Measurements from ENCODE around the gene SZT2. TPM values are rescaled to one million over a fixed set of nuclear protein-coding genes. Genes with fewer than 3 reads are reported as not detected.
"Not testable (repeated sequence)": the region's sequence is repeated elsewhere in the genome, so short reads cannot be mapped to it uniquely, and the experiment has no call there.

Gene SZT2
- total and polyA plus RNA-seq, 2 donors, result 8.8 to 19.9 TPM

DNA sequence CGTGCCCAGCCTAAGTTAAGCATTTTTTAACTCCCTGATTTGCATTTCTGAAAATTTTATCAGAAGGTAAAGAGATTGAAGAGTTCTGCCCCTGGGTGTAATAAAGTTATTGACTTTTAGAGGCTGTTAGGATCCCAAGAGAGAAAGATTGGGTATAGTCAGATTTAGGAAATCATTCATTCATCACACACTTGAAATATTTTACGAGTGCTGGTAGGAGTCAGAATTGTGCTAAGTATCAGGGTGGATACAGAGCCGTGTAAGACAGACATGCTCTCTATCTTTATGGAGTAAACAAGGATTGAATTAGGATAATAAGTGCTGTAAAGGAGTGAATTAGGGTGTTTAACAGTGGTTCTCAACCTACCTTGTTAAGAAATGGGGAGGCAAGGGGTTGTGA lies 3.0 kb downstream of the SZT2 start:
- Histone ChIP-seq H3K4me3 (ENCODE audit: low read length in 2 of 2) (no peak overlapping the region), H3K9me3 (ENCODE audit: control insufficient read depth in 2 of 2, insufficient read depth in 1 of 2, low read length in 1 of 2) (no peaks in the 10 kb centered on the region), H3K4me1 (ENCODE audit: control insufficient read depth in 2 of 2, insufficient read depth in 2 of 2, low read length in 2 of 2) (peaks cover 11 to 14% of the 10 kb centered on the region in 2 donors), H3K36me3 (ENCODE audit: control insufficient read depth in 2 of 2, insufficient read depth in 2 of 2, low read length in 1 of 2) (peaks cover 0 to 3% of the 10 kb centered on the region in 2 donors), H3K27me3 (ENCODE audit: control insufficient read depth in 2 of 2, insufficient read depth in 1 of 2, low read length in 1 of 2) (no peaks in the 10 kb centered on the region), H3K27ac (ENCODE audit: low read depth in 1 of 2, low read length in 1 of 2) (no peak overlapping the region)
- DNase-seq (ENCODE audit: low read depth in 6 of 9, low spot score in 9 of 9), result no peak
- 82% methylated on average over 3 of the region's 3 CpGs for WGBS

DNA sequence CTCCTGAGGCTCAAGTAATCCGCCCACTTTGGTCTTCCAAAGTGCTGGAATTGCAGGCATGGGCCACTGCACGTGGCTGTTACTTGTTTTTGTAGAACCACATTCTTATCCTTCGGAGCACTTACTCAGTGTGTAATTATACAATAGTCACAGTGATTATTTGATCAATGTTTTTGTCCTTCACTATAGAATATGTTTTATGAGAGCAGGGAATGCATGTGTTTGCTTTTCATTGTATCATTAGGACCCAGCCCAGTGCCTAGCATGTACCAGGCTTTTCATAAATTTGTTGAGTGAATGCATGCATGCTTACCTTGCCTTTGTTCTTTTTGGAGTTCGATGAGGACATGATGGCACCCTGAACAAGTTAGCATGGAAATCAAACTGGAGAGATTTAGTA lies 5.8 kb downstream of the SZT2 start:
- H3K4me3 ChIP-seq (ENCODE audit: low read length in 2 of 2), result no peak overlapping the region
- no peaks in the 10 kb centered on the region for H3K27me3 ChIP-seq (ENCODE audit: control insufficient read depth in 2 of 2, insufficient read depth in 1 of 2, low read length in 1 of 2)
- H3K27ac ChIP-seq (ENCODE audit: low read depth in 1 of 2, low read length in 1 of 2), result no peak overlapping the region
- peaks cover 2 to 4% of the 10 kb centered on the region in 2 donors for H3K4me1 ChIP-seq (ENCODE audit: control insufficient read depth in 2 of 2, insufficient read depth in 2 of 2, low read length in 2 of 2)
- H3K36me3 ChIP-seq (ENCODE audit: control insufficient read depth in 2 of 2, insufficient read depth in 2 of 2, low read length in 1 of 2), result peaks cover 0 to 3% of the 10 kb centered on the region in 2 donors
- H3K9me3 ChIP-seq (ENCODE audit: control insufficient read depth in 2 of 2, insufficient read depth in 1 of 2, low read length in 1 of 2), result no peaks in the 10 kb centered on the region
- 99% methylated on average over 4 of the region's 4 CpGs for WGBS
- DNase-seq (ENCODE audit: low read depth in 6 of 9, low spot score in 9 of 9), result no peak

DNA sequence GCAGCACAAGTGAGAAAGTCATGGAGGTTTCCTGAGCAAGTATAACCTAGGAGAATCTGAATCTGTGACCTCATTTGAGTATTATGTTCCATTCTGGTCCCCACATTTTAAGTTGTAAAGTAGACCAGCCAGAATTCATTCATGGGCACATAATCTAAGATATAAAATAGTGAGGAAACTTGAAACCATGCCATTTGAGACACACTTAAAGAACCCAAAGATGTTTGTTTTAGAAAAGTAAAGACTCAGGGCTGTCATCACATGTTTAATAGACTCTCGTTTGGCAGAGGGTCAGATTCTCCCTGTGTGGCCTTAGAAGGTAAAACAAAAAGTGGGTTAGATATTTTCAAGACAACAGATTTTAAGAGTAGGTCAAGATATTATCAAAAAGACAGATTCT lies 6.4 kb downstream of the SZT2 start:
- no peak for DNase-seq (ENCODE audit: low read depth in 6 of 9, low spot score in 9 of 9)
- Histone ChIP-seq H3K9me3 (ENCODE audit: control insufficient read depth in 2 of 2, insufficient read depth in 1 of 2, low read length in 1 of 2) (no peaks in the 10 kb centered on the region), H3K4me1 (ENCODE audit: control insufficient read depth in 2 of 2, insufficient read depth in 2 of 2, low read length in 2 of 2) (peaks cover 0 to 2% of the 10 kb centered on the region in 2 donors), H3K4me3 (ENCODE audit: low read length in 2 of 2) (no peak overlapping the region), H3K27ac (ENCODE audit: low read depth in 1 of 2, low read length in 1 of 2) (no peak overlapping the region), H3K36me3 (ENCODE audit: control insufficient read depth in 2 of 2, insufficient read depth in 2 of 2, low read length in 1 of 2) (peaks cover 0 to 3% of the 10 kb centered on the region in 2 donors), H3K27me3 (ENCODE audit: control insufficient read depth in 2 of 2, insufficient read depth in 1 of 2, low read length in 1 of 2) (no peaks in the 10 kb centered on the region)
- WGBS, result 96% methylated on average over 1 of the region's 1 CpG

DNA sequence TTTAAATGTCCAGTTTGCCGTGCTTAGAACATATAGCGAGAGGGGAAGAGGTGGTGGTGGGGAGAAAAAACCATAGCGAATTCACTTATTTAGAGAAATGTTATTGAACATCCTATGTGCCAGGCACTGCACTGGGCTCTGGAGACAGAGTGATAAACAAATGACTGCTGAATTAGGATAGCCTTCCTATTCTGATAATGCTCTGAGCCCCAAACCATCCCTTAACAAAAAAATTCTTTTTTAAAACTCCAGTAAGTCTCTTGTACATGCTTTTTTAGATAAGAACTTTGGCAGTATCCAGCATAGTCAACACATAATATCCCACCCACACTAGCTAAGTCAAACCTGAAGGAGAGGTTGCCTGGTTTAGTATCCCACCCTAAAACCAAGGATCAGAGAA lies 8.5 kb downstream of the SZT2 start:
- no peak for DNase-seq (ENCODE audit: low read depth in 6 of 9, low spot score in 9 of 9)
- Histone ChIP-seq H3K4me3 (ENCODE audit: low read length in 2 of 2) (no peak overlapping the region), H3K4me1 (ENCODE audit: control insufficient read depth in 2 of 2, insufficient read depth in 2 of 2, low read length in 2 of 2) (no peaks in the 10 kb centered on the region), H3K9me3 (ENCODE audit: control insufficient read depth in 2 of 2, insufficient read depth in 1 of 2, low read length in 1 of 2) (no peaks in the 10 kb centered on the region), H3K27ac (ENCODE audit: low read depth in 1 of 2, low read length in 1 of 2) (no peak overlapping the region), H3K36me3 (ENCODE audit: control insufficient read depth in 2 of 2, insufficient read depth in 2 of 2, low read length in 1 of 2) (peaks cover 3 to 8% of the 10 kb centered on the region in 2 donors), H3K27me3 (ENCODE audit: control insufficient read depth in 2 of 2, insufficient read depth in 1 of 2, low read length in 1 of 2) (no peaks in the 10 kb centered on the region)
- WGBS, result 96% methylated on average over 3 of the region's 3 CpGs

DNA sequence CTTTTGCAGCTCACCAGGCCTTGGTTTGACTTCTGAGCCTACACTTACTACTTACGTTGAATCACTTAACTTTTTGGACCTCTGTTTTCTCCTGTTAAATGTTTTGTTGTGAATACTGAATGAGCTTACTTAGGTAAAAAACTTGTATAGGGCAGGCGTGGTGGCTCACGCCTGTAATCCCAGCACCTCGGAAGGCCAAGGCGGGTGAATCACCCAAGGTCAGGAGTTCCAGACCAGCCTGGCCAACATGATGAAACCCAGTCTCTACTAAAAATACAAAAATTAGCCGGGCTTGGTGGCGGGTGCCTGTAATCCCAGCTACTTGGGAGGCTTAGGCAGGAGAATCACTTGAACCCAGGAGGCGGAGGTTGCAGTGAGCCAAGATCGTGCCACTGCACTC lies 10.7 kb downstream of the SZT2 start:
- H3K4me1 ChIP-seq (ENCODE audit: control insufficient read depth in 2 of 2, insufficient read depth in 2 of 2, low read length in 2 of 2); H3K27ac ChIP-seq (ENCODE audit: low read depth in 1 of 2, low read length in 1 of 2); H3K27me3 ChIP-seq (ENCODE audit: control insufficient read depth in 2 of 2, insufficient read depth in 1 of 2, low read length in 1 of 2); H3K9me3 ChIP-seq (ENCODE audit: control insufficient read depth in 2 of 2, insufficient read depth in 1 of 2, low read length in 1 of 2); H3K4me3 ChIP-seq (ENCODE audit: low read length in 2 of 2); DNase-seq (ENCODE audit: low read depth in 6 of 9, low spot score in 9 of 9): not testable (repeated sequence)
- H3K36me3 ChIP-seq (ENCODE audit: control insufficient read depth in 2 of 2, insufficient read depth in 2 of 2, low read length in 1 of 2), result peaks cover 21 to 22% of the 10 kb centered on the region in 2 donors
- 97% methylated on average over 9 of the region's 9 CpGs for WGBS

DNA sequence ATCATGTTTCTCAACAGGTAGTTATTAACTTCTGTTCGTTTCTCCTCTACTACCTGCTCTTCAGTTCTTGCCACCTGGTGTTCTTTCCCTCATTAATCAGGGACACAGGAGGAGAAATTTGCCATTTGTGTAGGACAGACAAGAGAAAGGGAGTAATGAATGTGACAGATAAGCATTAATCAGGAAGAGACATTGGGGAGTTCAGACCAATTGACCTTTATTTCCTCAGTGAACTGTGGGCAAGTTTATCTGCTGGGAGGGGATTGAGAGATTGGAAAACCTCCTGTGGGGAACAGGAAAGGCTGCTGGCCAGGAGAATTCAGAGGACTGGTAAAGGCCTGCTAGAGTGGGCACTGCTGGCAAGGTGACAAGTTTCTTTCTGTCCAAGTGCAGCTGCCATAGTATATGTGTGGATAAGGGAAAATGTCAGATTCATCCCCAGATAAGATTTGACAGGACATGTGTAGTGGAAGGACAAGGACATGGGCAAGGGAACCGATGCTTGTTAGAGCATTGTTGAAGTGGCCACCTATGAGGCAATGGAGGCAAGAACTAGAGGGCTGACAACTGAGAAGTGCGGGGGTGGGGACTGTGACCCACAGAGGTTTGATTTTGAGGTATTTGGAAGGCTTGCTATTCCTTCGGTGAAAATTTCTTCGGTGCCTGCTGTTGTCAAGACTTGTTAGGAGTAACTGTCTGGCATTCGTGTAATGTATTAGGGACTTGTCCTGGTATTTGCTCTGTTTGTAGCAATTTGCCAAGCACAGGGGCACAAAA lies 12.6 kb downstream of the SZT2 start:
- Histone ChIP-seq H3K4me3 (ENCODE audit: low read length in 2 of 2) (no peak overlapping the region), H3K27ac (ENCODE audit: low read depth in 1 of 2, low read length in 1 of 2) (no peak overlapping the region), H3K27me3 (ENCODE audit: control insufficient read depth in 2 of 2, insufficient read depth in 1 of 2, low read length in 1 of 2) (no peaks in the 10 kb centered on the region), H3K9me3 (ENCODE audit: control insufficient read depth in 2 of 2, insufficient read depth in 1 of 2, low read length in 1 of 2) (no peaks in the 10 kb centered on the region), H3K4me1 (ENCODE audit: control insufficient read depth in 2 of 2, insufficient read depth in 2 of 2, low read length in 2 of 2) (no peaks in the 10 kb centered on the region), H3K36me3 (ENCODE audit: control insufficient read depth in 2 of 2, insufficient read depth in 2 of 2, low read length in 1 of 2) (peaks cover 38% of the 10 kb centered on the region in 2 donors)
- DNase-seq (ENCODE audit: low read depth in 6 of 9, low spot score in 9 of 9), result no peak
- WGBS, result 91% methylated on average over 6 of the region's 6 CpGs

DNA sequence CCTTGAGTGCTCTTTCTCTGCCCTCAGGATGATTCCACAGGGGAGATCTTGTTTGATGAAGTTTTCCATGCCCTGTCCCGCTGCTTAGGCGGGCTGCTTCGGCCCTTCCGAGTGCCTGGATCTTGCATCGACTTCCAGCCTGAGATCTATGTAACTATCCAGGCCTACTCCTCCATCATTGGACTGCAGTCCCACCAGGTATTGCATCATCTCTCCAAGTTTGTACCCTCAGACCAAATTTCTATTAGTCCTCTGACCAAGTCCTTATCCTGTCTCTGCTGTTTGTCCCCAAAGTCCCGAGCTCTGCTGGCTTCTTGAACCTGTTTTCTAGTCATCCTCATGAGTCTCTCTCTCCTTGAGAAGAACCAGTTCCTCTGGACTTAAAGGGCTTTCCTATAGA lies 14.7 kb downstream of the SZT2 start:
- WGBS, result 100% methylated on average over 6 of the region's 6 CpGs
- Histone ChIP-seq H3K27ac (ENCODE audit: low read depth in 1 of 2, low read length in 1 of 2) (no peak overlapping the region), H3K9me3 (ENCODE audit: control insufficient read depth in 2 of 2, insufficient read depth in 1 of 2, low read length in 1 of 2) (no peaks in the 10 kb centered on the region), H3K4me1 (ENCODE audit: control insufficient read depth in 2 of 2, insufficient read depth in 2 of 2, low read length in 2 of 2) (no peaks in the 10 kb centered on the region), H3K4me3 (ENCODE audit: low read length in 2 of 2) (no peak overlapping the region), H3K36me3 (ENCODE audit: control insufficient read depth in 2 of 2, insufficient read depth in 2 of 2, low read length in 1 of 2) (peaks cover 49 to 53% of the 10 kb centered on the region in 2 donors), H3K27me3 (ENCODE audit: control insufficient read depth in 2 of 2, insufficient read depth in 1 of 2, low read length in 1 of 2) (no peaks in the 10 kb centered on the region)
- DNase-seq (ENCODE audit: low read depth in 6 of 9, low spot score in 9 of 9), result no peak

DNA sequence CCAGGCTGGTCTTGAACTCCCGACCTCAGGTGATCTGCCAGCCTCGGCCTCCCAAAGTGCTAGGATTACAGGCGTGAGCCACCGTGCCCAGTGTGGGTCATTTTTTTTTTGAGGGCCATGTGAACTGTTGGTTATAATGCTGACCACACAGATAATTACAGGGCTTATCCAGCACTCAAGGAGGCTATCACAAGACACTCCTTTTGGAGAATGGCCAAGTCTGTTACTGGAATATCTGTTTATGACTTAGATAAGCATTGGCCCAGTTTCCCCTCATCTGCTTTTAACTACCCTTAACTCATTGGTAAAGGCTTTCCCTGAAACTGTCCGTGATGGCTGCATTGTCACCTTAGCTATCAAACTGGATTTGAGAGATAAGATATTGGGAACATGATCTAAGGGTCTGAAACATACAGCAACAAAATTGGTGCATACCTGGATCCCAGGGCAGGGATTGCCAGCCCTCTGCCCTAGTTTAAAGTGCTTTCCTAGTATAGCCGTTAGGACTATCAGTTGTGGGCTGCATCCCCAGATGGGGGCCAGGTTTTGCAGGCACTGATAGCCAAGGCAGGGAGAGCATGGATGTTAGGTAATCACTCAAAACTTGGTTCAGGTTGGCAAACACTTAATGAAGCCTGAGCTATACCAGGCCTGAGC lies 15.6 kb downstream of the SZT2 start:
- Histone ChIP-seq H3K9me3 (ENCODE audit: control insufficient read depth in 2 of 2, insufficient read depth in 1 of 2, low read length in 1 of 2) (no peaks in the 10 kb centered on the region), H3K4me3 (ENCODE audit: low read length in 2 of 2) (no peak overlapping the region), H3K36me3 (ENCODE audit: control insufficient read depth in 2 of 2, insufficient read depth in 2 of 2, low read length in 1 of 2) (peaks cover 49 to 54% of the 10 kb centered on the region in 2 donors), H3K4me1 (ENCODE audit: control insufficient read depth in 2 of 2, insufficient read depth in 2 of 2, low read length in 2 of 2) (no peaks in the 10 kb centered on the region), H3K27ac (ENCODE audit: low read depth in 1 of 2, low read length in 1 of 2) (no peak overlapping the region), H3K27me3 (ENCODE audit: control insufficient read depth in 2 of 2, insufficient read depth in 1 of 2, low read length in 1 of 2) (no peaks in the 10 kb centered on the region)
- no peak for DNase-seq (ENCODE audit: low read depth in 6 of 9, low spot score in 9 of 9)
- WGBS, result 97% methylated on average over 6 of the region's 6 CpGs

DNA sequence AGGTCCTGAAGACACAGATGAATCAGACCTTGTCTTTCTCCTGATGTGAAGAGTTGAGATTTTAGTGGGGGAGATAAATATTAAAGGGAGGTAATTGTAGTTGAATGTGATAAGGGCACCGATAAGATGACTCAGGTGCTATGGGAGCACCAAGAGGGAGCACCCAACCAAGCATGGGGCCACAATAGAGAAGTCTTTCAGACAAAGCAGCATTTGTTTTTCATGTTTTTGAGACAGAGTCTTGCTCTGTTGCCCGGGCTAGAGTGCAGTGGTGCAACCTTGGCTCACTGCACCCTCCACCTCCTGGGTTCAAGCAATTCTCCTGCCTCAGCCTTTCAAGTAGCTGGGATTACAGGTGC lies 16.2 kb downstream of the SZT2 start:
- Histone ChIP-seq H3K36me3 (ENCODE audit: control insufficient read depth in 2 of 2, insufficient read depth in 2 of 2, low read length in 1 of 2) (peaks cover 49 to 54% of the 10 kb centered on the region in 2 donors), H3K9me3 (ENCODE audit: control insufficient read depth in 2 of 2, insufficient read depth in 1 of 2, low read length in 1 of 2) (no peaks in the 10 kb centered on the region), H3K27me3 (ENCODE audit: control insufficient read depth in 2 of 2, insufficient read depth in 1 of 2, low read length in 1 of 2) (no peaks in the 10 kb centered on the region), H3K27ac (ENCODE audit: low read depth in 1 of 2, low read length in 1 of 2) (no peak overlapping the region), H3K4me1 (ENCODE audit: control insufficient read depth in 2 of 2, insufficient read depth in 2 of 2, low read length in 2 of 2) (no peaks in the 10 kb centered on the region), H3K4me3 (ENCODE audit: low read length in 2 of 2) (no peak overlapping the region)
- no peak for DNase-seq (ENCODE audit: low read depth in 6 of 9, low spot score in 9 of 9)
- 98% methylated on average over 2 of the region's 2 CpGs for WGBS
